NK-92 treated with Interleukin-12 subunit alpha and Interleukin-12 subunit beta, amount 100 ng/mL, for 24 hours (cell line): ENCODE data around the gene PF4V1.
"Not testable (repeated sequence)": the region's sequence is repeated elsewhere in the genome, so short reads cannot be mapped to it uniquely, and the experiment has no call there.

ENCODE experiments used
- DNase-seq: peaks from one replicate; lab custom pipeline; 2025; lab: John Stamatoyannopoulos, UW

PF4V1 gene

GRCh38 chr4:73870768-73871167 lies 17.7 kb downstream of the PF4V1 start:
- no peak for DNase-seq

GRCh38 chr4:73871511-73872310 lies 18.6 kb downstream of the PF4V1 start:
- DNase-seq: no peak

GRCh38 chr4:73872316-73873108 lies 19.4 kb downstream of the PF4V1 start:
- DNase-seq: no peak

- no peak for DNase-seq
Measured at GRCh38 chr4:73874386-73874785, 21.3 kb downstream of the PF4V1 start.

GRCh38 chr4:73875401-73875800 lies 22.3 kb downstream of the PF4V1 start:
- DNase-seq: no peak

- no peak for DNase-seq
Measured at GRCh38 chr4:73883306-73883705, 30.2 kb downstream of the PF4V1 start.

GRCh38 chr4:73885574-73886267 lies 32.6 kb downstream of the PF4V1 start:
- no peak for DNase-seq

- DNase-seq: no peak
Measured at GRCh38 chr4:73891326-73891725, 38.2 kb downstream of the PF4V1 start.

GRCh38 chr4:73891739-73892405 lies 38.8 kb downstream of the PF4V1 start:
- DNase-seq: no peak

- no peak for DNase-seq
Measured at GRCh38 chr4:73892966-73893365, 39.9 kb downstream of the PF4V1 start.

- no peak for DNase-seq
Measured at GRCh38 chr4:73894001-73894400, 40.9 kb downstream of the PF4V1 start.

GRCh38 chr4:73895201-73896175 lies 42.4 kb downstream of the PF4V1 start:
- no peak for DNase-seq

GRCh38 chr4:73896416-73896815 lies 43.3 kb downstream of the PF4V1 start:
- DNase-seq: no peak

GRCh38 chr4:73897380-73898136 lies 44.5 kb downstream of the PF4V1 start:
- no peak for DNase-seq

GRCh38 chr4:73899338-73899737 lies 46.2 kb downstream of the PF4V1 start:
- DNase-seq: not testable (repeated sequence)

GRCh38 chr4:73901031-73901430 lies 47.9 kb downstream of the PF4V1 start:
- DNase-seq: no peak

GRCh38 chr4:73902038-73902637 lies 49.0 kb downstream of the PF4V1 start:
- DNase-seq: no peak

GRCh38 chr4:73902817-73903547 lies 49.9 kb downstream of the PF4V1 start:
- no peak for DNase-seq
